ENCODE results near the gene EPS15.
A peak's percentile ranks its signal among the peaks of the same experiment; 100 is the strongest.

EPS15 gene

GRCh38 chr1:51421964-51422363 is 97.1 kb downstream of the EPS15 start:
- TF ChIP-seq CTCF (IDR thresholded peaks at IDR 0.05; ENCODE audit: control insufficient read depth, extremely low read depth, insufficient read depth): no peak
- H3K4me3 ChIP-seq (ENCODE audit: low read depth, low read length): 0 out of 2 replicates have a peak overlapping the region, but pooled peaks have one; percentile 1
- peak; percentile 50 for DNase-seq (ENCODE audit: low read depth)

- no peak for TF ChIP-seq CTCF (IDR thresholded peaks at IDR 0.05; ENCODE audit: control insufficient read depth, extremely low read depth, insufficient read depth)
- DNase-seq (ENCODE audit: low read depth): no peak
- no peak overlapping the region for H3K4me3 ChIP-seq (ENCODE audit: low read depth, low read length)
These were observed 98.0 kb downstream of the EPS15 start for GRCh38 chr1:51420867-51421627.

GRCh38 chr1:51418384-51418959 is 100.6 kb downstream of the EPS15 start:
- no peak for TF ChIP-seq CTCF (IDR thresholded peaks at IDR 0.05; ENCODE audit: control insufficient read depth, extremely low read depth, insufficient read depth)
- DNase-seq (ENCODE audit: low read depth): no peak
- no peak overlapping the region for H3K4me3 ChIP-seq (ENCODE audit: low read depth, low read length)

GRCh38 chr1:51417496-51418383 is 101.3 kb downstream of the EPS15 start:
- TF ChIP-seq CTCF (IDR thresholded peaks at IDR 0.05; ENCODE audit: control insufficient read depth, extremely low read depth, insufficient read depth): no peak
- no peak for DNase-seq (ENCODE audit: low read depth)
- H3K4me3 ChIP-seq (ENCODE audit: low read depth, low read length): no peak overlapping the region

- DNase-seq (ENCODE audit: low read depth): no peak
- TF ChIP-seq CTCF (IDR thresholded peaks at IDR 0.05; ENCODE audit: control insufficient read depth, extremely low read depth, insufficient read depth): no peak
- no peak overlapping the region for H3K4me3 ChIP-seq (ENCODE audit: low read depth, low read length)
These were observed 102.2 kb downstream of the EPS15 start for GRCh38 chr1:51416910-51417309.

GRCh38 chr1:51415963-51416362 is 103.1 kb downstream of the EPS15 start:
- no peak overlapping the region for H3K4me3 ChIP-seq (ENCODE audit: low read depth, low read length)
- TF ChIP-seq CTCF (IDR thresholded peaks at IDR 0.05; ENCODE audit: control insufficient read depth, extremely low read depth, insufficient read depth): no peak
- no peak for DNase-seq (ENCODE audit: low read depth)
